Lung (tissue), 12 donors: ENCODE data around the gene EIF3I. TPM values are rescaled to one million over a fixed set of nuclear protein-coding genes. Genes with fewer than 3 reads are reported as not detected.

ENCODE experiments used
- ATAC-seq: fragments of 200-7000 bp; cut with Tn5 transposase; one replicate; pipeline ENCODE4 v1.9.1; 2020; ENCODE audit warnings: moderate number of reproducible peaks; ENCODE audit not compliant: insufficient read depth, low FRiP score
- DNase-seq, 3 donors: peaks; one replicate each; pipeline ENCODE4 v3.0.0-alpha.2; 2013 to 2017
- H3K27ac ChIP-seq, 2 donors: one replicate each; pipeline ENCODE4 v1.5.1; 2013; ENCODE audit warnings: mild to moderate bottlenecking in 2 of 2, moderate library complexity in 2 of 2, control low read depth in 1 of 2, inconsistent platforms in 1 of 2, low read depth in 1 of 2, low read length in 1 of 2
- H3K27me3 ChIP-seq, 3 donors: one replicate each; pipeline ENCODE4 v1.5.1; 2013; ENCODE audit warnings: low read length in 2 of 3; ENCODE audit not compliant: control insufficient read depth in 3 of 3, insufficient read depth in 3 of 3
- H3K36me3 ChIP-seq, 4 donors: one replicate each; pipeline ENCODE4 v1.5.1; 2013; ENCODE audit warnings: low read length in 4 of 4, mild to moderate bottlenecking in 1 of 4, moderate library complexity in 1 of 4; ENCODE audit not compliant: control insufficient read depth in 4 of 4, insufficient read depth in 4 of 4
- H3K4me1 ChIP-seq, 5 donors: one replicate each; pipeline ENCODE4 v1.5.1; 2013; ENCODE audit warnings: low read length in 5 of 5, mild to moderate bottlenecking in 2 of 5, moderate library complexity in 1 of 5; ENCODE audit not compliant: control insufficient read depth in 5 of 5, insufficient read depth in 5 of 5
- H3K4me3 ChIP-seq: one replicate; pipeline ENCODE4 v1.5.1; 2013; ENCODE audit warnings: mild to moderate bottlenecking, control low read depth, moderate library complexity
- H3K9ac ChIP-seq, 2 donors: one replicate each; pipeline ENCODE4 v1.5.1; 2013; ENCODE audit warnings: low read length in 2 of 2, control low read depth in 1 of 2; ENCODE audit not compliant: insufficient read depth in 1 of 2
- H3K9me3 ChIP-seq, 4 donors: one replicate each; pipeline ENCODE4 v1.5.1; 2013; ENCODE audit warnings: low read length in 3 of 4, mild to moderate bottlenecking in 1 of 4, moderate library complexity in 1 of 4; ENCODE audit not compliant: control insufficient read depth in 4 of 4, insufficient read depth in 3 of 4
- CTCF ChIP-seq: IDR thresholded peaks from 2 replicates; pipeline ENCODE4 v1.5.1; 2012; ENCODE audit warnings: mild to moderate bottlenecking; ENCODE audit errors: control extremely low read depth, extremely low read depth
- WGBS, 2 donors: extraction: QIAGEN DNeasy Blood & Tissue Kit; methylation state at CpG; one replicate each; pipeline ENCODE4 v1.1.7; 2013; 5-methylcytosine and 5-hydroxymethylcytosine counted together
- polyA plus RNA-seq, 2 donors: library from polyadenylated mRNA; stranded (reverse); fragments of 200-250 nt; gene quantifications; one replicate each; pipeline ENCODE4 v1.2.1, GENCODE V29; 2013
- total RNA-seq, 2 donors: library from RNA; depleted of rRNA in 1 of 2; stranded (reverse); fragments of >200 nt in 1 of 2; gene quantifications; one replicate each; pipeline ENCODE4 v1.2.1, GENCODE V29; 2014 to 2021
- donor health status: control.
- donor health status: control.
- donor health status: Bipolar disorder and iron deficiency.
- donor health status: healthy.
- donor health status: DM: yes; HTN: yes; CAD: no.

The EIF3I gene
- total and polyA plus RNA-seq, 4 donors, result 81.0 to 255 (median 185) TPM

DNA sequence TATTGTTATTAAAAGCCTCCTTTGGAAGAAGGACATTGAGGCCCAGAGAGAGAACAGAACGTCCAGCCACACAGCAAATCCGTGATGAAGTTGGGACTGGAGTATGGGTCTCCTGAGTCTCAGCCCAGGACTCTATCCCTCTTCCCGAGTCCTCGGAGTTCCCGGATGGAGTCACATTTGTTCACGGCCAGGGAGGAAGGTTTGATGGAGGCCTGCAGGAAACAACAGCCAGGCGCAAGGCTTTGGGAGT is 43.1 kb upstream of the EIF3I start:
- H3K4me3 ChIP-seq, result no peak overlapping the region
- H3K36me3 ChIP-seq, result peaks cover 0 to 13% (median 8%) of the 10 kb centered on the region in 4 donors
- 14 to 26% methylated on average over 7 of the region's 7 CpGs for WGBS, 2 donors
- ATAC-seq, result peak; percentile 4
- peak overlapping the region in 1 of 2 donors; percentile 65 for H3K9ac ChIP-seq
- peaks cover 2 to 23% (median 12%) of the 10 kb centered on the region in 5 donors for H3K4me1 ChIP-seq
- TF ChIP-seq CTCF, result no peak
- no peaks in the 10 kb centered on the region for H3K9me3 ChIP-seq
- no peaks in the 10 kb centered on the region for H3K27me3 ChIP-seq
- H3K27ac ChIP-seq, result peak overlapping the region; percentile 96
- DNase-seq, result no peak

DNA sequence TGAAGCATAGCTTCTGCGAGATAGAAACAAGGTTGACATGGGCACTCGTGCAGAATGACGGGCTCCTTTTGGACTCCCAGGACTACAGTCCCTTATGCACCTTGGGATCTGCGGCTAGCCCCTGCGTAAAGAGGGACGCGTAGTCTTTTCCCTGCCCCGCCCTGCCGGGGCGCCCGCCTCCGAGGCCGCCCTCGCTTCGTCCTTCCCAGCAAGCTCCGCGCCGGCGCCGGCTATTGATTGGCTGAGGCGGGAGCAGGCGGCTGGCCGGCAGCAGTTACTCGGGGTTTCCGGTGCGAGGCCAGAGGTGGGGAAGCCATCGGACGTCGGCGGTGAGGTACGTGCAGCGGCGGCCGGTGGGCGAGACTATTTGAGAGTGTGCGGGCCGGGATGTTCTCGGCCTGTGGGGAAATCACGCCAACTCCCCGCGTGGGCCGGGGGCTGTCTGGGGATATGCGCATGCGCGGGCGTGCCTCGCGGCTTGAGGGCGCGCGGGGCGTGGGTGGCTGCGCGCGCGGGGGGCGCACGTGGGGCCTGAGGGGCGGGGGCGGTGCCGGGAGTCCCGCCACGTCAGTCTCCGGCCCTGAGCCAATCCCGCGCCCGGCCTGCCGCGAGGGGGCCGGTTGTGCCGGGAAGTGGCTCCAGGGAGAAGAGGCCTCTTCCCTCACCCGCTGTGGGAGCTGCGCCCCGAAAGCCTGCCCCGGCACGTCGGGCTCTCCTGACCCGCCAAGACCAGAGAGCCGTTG is 42.6 kb upstream of the EIF3I start, which contains the start of gene TXLNA:
Gene TXLNA (plus strand): TSS at position 233 of the 743 bp plus-strand sequence. CDS start 671 bp downstream, outside the sequence.
- H3K4me1 ChIP-seq, result peaks cover 2 to 23% (median 12%) of the 10 kb centered on the region in 5 donors
- no peaks in the 10 kb centered on the region for H3K9me3 ChIP-seq
- DNase-seq (peak; percentile 93 to 96 (median 94)), ATAC-seq (peak; percentile 94)
- peak within 1 kb of the TSS; percentile 65 to 82 for H3K9ac ChIP-seq
- H3K36me3 ChIP-seq, result peaks cover 0 to 18% (median 13%) of the 10 kb centered on the region in 4 donors
- no peak for TF ChIP-seq CTCF
- peak within 1 kb of the TSS; percentile 96 for H3K27ac ChIP-seq
- no peaks in the 10 kb centered on the region for H3K27me3 ChIP-seq
- peak within 1 kb of the TSS; percentile 61 for H3K4me3 ChIP-seq
- 0 to 1% methylated on average over 54 to 79 of the region's 79 CpGs for WGBS, 2 donors

DNA sequence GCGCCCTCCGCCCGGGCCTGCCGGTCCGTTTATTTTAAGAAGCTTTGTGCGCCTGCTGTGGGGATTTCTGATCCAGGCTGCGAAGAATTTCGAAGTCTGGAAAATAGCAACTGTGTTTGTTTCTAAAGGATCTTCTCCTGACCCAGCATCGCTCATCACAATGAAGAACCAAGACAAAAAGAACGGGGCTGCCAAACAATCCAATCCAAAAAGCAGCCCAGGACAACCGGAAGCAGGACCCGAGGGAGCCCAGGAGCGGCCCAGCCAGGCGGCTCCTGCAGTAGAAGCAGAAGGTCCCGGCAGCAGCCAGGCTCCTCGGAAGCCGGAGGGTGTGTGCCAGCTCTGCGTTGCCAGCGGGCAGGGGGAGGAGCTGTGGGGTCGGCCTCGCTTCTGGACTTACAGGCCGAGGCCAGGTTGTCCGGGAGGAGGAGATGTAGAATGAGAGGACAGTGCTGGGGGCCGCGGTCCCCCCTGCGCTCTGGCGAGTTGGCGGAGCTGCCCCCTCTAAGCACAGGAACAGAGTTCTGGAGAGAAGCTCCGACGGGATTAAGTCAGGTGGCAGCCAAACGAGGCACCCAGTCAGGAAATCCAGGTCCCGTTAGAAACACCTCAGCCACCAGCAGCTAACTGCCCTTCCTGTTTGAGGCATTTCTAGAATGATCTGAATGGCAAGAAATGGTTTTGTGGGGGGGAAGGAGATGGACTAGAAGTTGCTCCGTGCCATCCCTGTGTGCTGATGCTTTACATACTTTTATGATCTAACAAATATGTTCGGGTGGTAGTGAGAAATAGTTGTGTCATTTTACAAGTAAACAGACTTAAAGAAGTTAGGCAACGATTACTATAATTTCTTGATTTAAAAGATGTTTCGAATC is 41.8 kb upstream of the EIF3I start:
- peak; percentile 30 for ATAC-seq
- H3K4me3 ChIP-seq, result peak overlapping the region; percentile 43
- peaks cover 4 to 19% (median 16%) of the 10 kb centered on the region in 4 donors for H3K36me3 ChIP-seq
- DNase-seq, result peak in 2 of 3 donors; percentile 40 to 57
- H3K9me3 ChIP-seq, result no peaks in the 10 kb centered on the region
- peaks cover 2 to 23% (median 12%) of the 10 kb centered on the region in 5 donors for H3K4me1 ChIP-seq
- H3K27me3 ChIP-seq, result no peaks in the 10 kb centered on the region
- H3K27ac ChIP-seq, result peak overlapping the region; percentile 96
- peak overlapping the region; percentile 69 to 82 for H3K9ac ChIP-seq
- 5 to 8% methylated on average over 32 to 36 of the region's 36 CpGs for WGBS, 2 donors
- no peak for TF ChIP-seq CTCF
